BE2C (cell line): ENCODE data around the gene FUT2.
"Not testable (repeated sequence)": the region's sequence is repeated elsewhere in the genome, so short reads cannot be mapped to it uniquely, and the experiment has no call there.

ENCODE experiments used
- DNase-seq: peaks from one replicate; pipeline ENCODE4 v3.0.0-alpha.2; 2020
- H3K27me3 ChIP-seq: fragments of 250-450 bp; sonication (Bioruptor Pico); 2 replicates; pipeline ENCODE4 v1.5.1; 2020; ENCODE audit warnings: mild to moderate bottlenecking
- H3K36me3 ChIP-seq: fragments of 250-450 bp; sonication (Bioruptor Pico); 2 replicates; pipeline ENCODE4 v1.5.1; 2020; ENCODE audit warnings: mild to moderate bottlenecking
- H3K4me1 ChIP-seq: fragments of 250-450 bp; sonication (Bioruptor Pico); 2 replicates; pipeline ENCODE4 v1.5.1; 2020
- H3K4me3 ChIP-seq: 2 replicates; pipeline ENCODE4 v1.5.1; 2011; ENCODE audit warnings: low read depth, low read length
- H3K9me3 ChIP-seq: fragments of 250-450 bp; sonication (Bioruptor Pico); 2 replicates; pipeline ENCODE4 v1.5.1; 2020
- TF ChIP-seq, protein P1 (sequence below): IDR thresholded peaks from 2 replicates; pipeline ENCODE4 v1.5.1; 2012; ENCODE audit warnings: mild to moderate bottlenecking, low read depth, low read length

FUT2 gene

DNA sequence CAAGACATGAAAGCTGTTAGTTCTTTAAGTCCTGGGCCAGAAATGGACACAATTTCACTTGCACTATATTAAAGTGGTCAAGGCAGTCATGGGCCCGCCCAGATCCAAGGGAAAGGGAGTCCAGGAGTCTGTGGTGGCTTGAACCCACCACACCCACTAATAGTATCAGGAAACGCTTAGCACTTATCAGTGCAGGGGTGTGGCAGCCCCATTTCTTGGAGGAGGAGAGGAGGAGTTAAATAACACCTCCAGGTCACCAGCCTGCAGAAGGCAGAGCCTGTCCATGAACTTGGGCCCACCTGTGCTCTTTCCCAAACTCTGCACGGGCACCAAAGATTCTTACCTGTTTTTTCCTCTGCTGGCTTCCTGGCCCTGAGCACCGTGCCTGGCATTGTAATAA, 17.6 kb upstream of the FUT2 start:
- TF ChIP-seq, protein P1, sequence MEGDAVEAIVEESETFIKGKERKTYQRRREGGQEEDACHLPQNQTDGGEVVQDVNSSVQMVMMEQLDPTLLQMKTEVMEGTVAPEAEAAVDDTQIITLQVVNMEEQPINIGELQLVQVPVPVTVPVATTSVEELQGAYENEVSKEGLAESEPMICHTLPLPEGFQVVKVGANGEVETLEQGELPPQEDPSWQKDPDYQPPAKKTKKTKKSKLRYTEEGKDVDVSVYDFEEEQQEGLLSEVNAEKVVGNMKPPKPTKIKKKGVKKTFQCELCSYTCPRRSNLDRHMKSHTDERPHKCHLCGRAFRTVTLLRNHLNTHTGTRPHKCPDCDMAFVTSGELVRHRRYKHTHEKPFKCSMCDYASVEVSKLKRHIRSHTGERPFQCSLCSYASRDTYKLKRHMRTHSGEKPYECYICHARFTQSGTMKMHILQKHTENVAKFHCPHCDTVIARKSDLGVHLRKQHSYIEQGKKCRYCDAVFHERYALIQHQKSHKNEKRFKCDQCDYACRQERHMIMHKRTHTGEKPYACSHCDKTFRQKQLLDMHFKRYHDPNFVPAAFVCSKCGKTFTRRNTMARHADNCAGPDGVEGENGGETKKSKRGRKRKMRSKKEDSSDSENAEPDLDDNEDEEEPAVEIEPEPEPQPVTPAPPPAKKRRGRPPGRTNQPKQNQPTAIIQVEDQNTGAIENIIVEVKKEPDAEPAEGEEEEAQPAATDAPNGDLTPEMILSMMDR, result no peak
- Histone ChIP-seq H3K4me1 (peaks cover 4% of the 10 kb centered on the region; the same call in 1 of the 2 replicates), H3K27me3 (no peaks in the 10 kb centered on the region), H3K36me3 (no peaks in the 10 kb centered on the region), H3K4me3 (no peak overlapping the region), H3K9me3 (no peaks in the 10 kb centered on the region)
- DNase-seq, result no peak

DNA sequence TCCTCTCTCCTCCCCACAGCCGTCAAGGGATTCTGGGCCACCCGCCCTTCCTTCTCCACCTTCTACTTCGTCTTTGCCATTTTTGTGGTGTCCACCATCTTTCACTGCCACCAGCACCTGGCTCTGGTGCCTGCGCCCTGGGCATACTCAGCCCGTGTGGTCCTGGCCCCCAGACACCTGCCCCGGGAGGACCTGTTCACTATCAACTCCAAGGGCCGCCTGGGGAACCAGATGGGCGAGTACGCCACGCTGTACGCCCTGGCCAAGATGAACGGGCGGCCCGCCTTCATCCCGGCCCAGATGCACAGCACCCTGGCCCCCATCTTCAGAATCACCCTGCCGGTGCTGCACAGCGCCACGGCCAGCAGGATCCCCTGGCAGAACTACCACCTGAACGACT, 15.8 kb upstream of the FUT2 start:
- not testable (repeated sequence) for H3K36me3 ChIP-seq

DNA sequence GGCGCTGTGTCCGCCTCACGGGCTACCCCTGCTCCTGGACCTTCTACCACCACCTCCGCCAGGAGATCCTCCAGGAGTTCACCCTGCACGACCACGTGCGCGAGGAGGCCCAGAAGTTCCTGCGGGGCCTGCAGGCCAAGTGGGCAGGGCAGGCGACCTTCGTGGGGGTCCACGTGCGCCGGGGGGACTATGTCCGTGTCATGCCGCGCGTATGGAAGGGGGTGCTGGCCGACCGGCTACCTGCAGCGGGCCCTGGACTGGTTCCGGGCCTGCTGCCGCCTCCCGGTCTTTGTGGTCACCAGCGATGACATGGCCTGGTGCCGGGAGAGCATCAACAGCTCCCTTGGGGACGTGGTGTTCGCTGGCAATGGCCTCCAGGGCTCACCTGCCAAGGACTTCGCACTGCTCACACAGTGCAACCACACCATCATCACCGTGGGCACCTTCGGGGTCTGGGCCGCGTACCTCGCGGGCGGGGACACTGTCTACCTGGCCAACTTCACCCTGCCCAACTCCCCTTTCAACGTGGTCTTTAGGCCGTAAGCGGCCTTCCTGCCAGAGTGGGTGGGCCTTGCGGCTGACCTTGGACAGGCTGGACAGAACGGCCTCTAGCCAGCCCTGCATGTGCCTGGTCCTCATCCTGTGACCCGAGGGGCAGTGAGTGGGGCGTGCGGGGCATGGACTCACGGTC, 15.2 kb upstream of the FUT2 start:
- Histone ChIP-seq H3K4me1 (peaks cover 2% of the 10 kb centered on the region; the same call in 1 of the 2 replicates), H3K27me3 (no peaks in the 10 kb centered on the region), H3K4me3 (no peak overlapping the region), H3K9me3 (no peaks in the 10 kb centered on the region), H3K36me3 (no peaks in the 10 kb centered on the region)
- TF ChIP-seq, protein P1, result no peak
- DNase-seq, result no peak

More for the DNA sequence above, 15.8 kb upstream of the FUT2 start:
- H3K27me3 ChIP-seq, DNase-seq, H3K4me3 ChIP-seq, H3K9me3 ChIP-seq, H3K4me1 ChIP-seq: not testable (repeated sequence)

DNA sequence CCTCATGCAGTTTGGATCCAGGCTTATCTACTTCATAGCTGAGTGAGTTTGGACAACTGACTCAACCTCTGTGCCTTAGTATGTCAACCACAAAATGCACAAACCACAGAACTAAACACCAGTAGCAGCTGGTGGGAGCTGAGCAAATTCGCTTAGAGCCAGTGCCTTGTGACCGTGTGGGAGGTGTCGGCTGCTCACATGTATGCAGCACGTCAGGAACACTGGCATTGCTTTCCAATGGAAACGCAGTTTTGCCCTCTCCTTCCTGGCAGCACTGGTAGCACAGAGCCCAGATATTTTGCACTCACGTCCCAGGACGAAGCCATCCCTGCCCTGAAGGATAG, 14.7 kb upstream of the FUT2 start:
- no peak overlapping the region for H3K4me3 ChIP-seq
- H3K27me3 ChIP-seq, result no peaks in the 10 kb centered on the region
- DNase-seq, result no peak
- no peaks in the 10 kb centered on the region for H3K4me1 ChIP-seq
- H3K9me3 ChIP-seq, result no peaks in the 10 kb centered on the region
- TF ChIP-seq, protein P1, result no peak
- no peaks in the 10 kb centered on the region for H3K36me3 ChIP-seq

DNA sequence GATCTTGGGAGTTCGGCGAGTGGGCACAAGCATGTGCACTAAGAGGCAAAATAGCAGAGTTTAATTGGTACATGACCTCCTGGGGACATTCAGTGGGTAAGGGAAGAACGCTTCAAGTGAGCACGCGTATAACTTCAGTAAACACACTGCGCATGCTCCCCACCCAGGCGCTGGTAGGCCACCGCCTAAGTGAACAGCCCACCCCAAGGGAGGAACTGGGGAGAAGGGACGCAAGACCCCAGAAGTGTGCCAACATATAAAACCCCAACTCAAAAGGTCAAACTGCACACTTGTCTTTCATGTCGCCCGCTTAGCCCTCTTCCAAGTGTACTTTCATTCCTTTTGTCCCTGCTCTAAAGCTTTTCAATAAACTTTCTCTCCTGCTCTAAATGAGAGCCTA, 12.4 kb upstream of the FUT2 start:
- Histone ChIP-seq H3K27me3 (no peaks in the 10 kb centered on the region), H3K4me1 (no peaks in the 10 kb centered on the region), H3K36me3 (no peaks in the 10 kb centered on the region), H3K9me3 (no peaks in the 10 kb centered on the region), H3K4me3 (peak overlapping the region; percentile 28)
- TF ChIP-seq, protein P1, result no peak
- peak; percentile 70 for DNase-seq

DNA sequence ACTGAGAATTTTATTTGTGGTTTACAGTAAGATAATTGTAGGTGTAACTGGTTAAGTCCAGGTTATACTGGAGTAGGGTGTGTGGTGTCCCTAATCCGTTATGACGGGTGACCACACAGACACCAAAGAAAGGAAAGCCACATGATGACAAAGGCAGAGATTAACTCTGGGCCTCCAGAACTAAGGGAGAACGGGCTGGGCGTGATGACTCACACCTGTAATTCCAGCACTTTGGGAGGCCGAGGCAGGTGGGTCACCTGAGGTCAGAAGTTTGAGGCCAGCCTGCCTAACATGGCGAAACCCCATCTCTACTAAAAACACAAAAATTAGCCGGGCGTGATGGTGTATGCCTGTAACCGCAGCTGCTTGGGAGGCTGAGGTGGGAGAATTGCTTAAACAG, 10.2 kb upstream of the FUT2 start:
- TF ChIP-seq, protein P1, result no peak
- no peak for DNase-seq
- H3K4me3 ChIP-seq, result no peak overlapping the region

DNA sequence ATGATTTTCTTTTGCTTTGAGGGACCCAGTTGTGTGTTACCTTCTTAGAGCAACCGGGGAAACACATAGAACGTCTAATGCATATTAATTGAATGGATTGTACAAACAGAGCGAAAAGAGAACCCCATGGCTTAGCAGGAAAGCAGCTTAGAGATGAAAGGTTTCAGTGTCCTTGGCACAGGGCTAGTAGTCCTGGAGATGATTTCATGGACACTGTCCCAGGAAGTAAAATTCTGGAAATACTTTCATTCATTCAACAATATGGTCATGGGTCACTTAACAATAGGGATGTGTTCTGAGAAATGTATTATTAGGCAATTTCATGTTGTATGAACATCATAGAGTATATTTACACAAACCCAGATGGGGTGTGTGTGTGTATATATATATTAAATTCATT, 9.7 kb upstream of the FUT2 start:
- no peaks in the 10 kb centered on the region for H3K9me3 ChIP-seq
- no peaks in the 10 kb centered on the region for H3K4me1 ChIP-seq
- TF ChIP-seq, protein P1, result no peak
- no peaks in the 10 kb centered on the region for H3K27me3 ChIP-seq
- H3K4me3 ChIP-seq, result no peak overlapping the region
- H3K36me3 ChIP-seq, result no peaks in the 10 kb centered on the region
- no peak for DNase-seq

More for the DNA sequence above, 10.2 kb upstream of the FUT2 start:
- H3K9me3 ChIP-seq, result no peaks in the 10 kb centered on the region
- no peaks in the 10 kb centered on the region for H3K27me3 ChIP-seq
- no peaks in the 10 kb centered on the region for H3K36me3 ChIP-seq
- no peaks in the 10 kb centered on the region for H3K4me1 ChIP-seq

DNA sequence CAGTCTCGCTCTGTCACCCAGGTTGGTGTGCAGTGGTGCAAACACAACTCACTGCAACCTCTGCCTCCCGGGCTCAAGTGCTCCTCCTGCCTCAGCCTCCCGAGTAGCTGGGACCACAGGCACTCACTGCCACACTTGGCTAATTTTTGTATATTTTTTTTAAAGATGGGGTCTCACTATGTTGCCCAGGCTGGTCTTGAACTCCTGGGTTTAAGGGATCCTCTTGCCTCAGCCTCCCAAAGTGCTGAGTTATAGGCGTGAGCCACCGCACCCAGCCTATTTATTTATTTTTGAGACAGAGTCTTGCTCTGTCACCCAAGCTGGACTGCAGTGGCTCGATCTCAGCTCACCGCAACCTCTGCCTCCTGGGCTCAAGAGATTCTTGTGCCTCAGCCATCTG, 9.1 kb upstream of the FUT2 start:
- not testable (repeated sequence) for H3K27me3 ChIP-seq, DNase-seq, H3K4me1 ChIP-seq, H3K4me3 ChIP-seq, H3K9me3 ChIP-seq, H3K36me3 ChIP-seq
